Measurements from ENCODE around the gene PRRC2B.

The PRRC2B gene

DNA sequence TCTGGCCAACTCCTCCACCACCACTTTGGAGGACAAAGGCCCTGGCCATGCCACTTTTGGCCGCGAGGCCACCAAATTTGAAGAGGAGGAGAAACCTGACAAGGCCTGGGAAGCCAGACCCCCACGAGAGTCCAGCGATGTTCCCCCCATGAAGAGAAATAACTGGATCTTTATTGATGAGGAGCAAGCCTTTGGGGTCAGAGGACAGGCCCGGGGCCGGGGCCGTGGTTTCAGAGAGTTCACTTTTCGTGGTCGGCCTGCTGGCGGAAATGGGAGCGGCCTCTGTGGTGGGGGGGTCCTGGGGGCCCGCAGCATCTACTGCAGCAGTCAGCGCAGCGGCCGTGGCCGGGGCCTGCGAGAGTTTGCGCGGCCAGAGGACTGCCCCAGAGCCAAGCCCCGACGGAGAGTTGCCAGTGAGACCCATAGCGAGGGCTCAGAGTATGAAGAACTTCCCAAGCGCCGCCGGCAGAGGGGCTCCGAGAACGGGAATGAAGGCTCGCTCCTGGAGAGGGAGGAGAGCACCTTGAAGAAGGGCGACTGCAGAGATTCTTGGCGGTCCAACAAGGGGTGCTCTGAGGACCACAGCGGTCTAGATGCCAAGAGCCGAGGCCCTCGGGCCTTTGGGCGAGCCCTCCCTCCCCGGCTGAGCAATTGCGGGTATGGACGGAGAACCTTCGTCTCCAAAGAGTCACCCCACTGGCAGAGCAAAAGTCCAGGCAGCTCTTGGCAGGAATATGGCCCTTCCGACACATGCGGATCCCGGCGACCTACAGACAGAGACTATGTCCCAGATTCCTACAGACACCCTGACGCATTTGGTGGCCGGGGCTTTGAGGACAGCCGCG is 81.4 kb downstream of the PRRC2B start:
- no peak overlapping the region for H3K27ac ChIP-seq
- TF ChIP-seq, protein P1, sequence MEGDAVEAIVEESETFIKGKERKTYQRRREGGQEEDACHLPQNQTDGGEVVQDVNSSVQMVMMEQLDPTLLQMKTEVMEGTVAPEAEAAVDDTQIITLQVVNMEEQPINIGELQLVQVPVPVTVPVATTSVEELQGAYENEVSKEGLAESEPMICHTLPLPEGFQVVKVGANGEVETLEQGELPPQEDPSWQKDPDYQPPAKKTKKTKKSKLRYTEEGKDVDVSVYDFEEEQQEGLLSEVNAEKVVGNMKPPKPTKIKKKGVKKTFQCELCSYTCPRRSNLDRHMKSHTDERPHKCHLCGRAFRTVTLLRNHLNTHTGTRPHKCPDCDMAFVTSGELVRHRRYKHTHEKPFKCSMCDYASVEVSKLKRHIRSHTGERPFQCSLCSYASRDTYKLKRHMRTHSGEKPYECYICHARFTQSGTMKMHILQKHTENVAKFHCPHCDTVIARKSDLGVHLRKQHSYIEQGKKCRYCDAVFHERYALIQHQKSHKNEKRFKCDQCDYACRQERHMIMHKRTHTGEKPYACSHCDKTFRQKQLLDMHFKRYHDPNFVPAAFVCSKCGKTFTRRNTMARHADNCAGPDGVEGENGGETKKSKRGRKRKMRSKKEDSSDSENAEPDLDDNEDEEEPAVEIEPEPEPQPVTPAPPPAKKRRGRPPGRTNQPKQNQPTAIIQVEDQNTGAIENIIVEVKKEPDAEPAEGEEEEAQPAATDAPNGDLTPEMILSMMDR (conservative IDR thresholded peaks at IDR 0.05), result no peak

GRCh38 chr9:131475956-131476776 is 82.3 kb downstream of the PRRC2B start:
- H3K27ac ChIP-seq, result peak overlapping the region; percentile 63
- TF ChIP-seq, protein P1 (conservative IDR thresholded peaks at IDR 0.05), result peak; percentile 65

GRCh38 chr9:131476777-131477345 is 83.0 kb downstream of the PRRC2B start:
- TF ChIP-seq, protein P1 (conservative IDR thresholded peaks at IDR 0.05), result no peak
- H3K27ac ChIP-seq, result peak overlapping the region; percentile 63

DNA sequence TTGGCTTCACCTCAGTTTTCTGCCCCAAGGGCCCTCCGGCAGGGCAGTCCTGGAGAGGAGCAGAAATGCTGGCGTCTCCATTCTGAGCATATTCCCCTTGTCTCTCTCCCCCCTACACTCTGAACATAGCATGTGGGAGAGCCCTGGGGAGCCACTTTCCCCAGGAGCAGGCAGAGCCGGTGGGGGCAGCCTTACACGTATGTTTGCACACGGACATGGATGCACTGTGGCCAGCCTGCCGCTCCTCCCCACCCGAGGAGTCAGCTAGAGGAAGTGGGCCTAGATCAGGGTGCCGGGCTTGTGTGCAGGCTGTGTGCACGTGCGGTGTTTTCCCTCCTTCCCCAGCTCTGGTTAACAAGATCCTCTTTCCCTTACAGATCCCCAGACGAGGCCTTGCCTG is 83.5 kb downstream of the PRRC2B start:
- H3K27ac ChIP-seq, result peak overlapping the region; percentile 63

DNA sequence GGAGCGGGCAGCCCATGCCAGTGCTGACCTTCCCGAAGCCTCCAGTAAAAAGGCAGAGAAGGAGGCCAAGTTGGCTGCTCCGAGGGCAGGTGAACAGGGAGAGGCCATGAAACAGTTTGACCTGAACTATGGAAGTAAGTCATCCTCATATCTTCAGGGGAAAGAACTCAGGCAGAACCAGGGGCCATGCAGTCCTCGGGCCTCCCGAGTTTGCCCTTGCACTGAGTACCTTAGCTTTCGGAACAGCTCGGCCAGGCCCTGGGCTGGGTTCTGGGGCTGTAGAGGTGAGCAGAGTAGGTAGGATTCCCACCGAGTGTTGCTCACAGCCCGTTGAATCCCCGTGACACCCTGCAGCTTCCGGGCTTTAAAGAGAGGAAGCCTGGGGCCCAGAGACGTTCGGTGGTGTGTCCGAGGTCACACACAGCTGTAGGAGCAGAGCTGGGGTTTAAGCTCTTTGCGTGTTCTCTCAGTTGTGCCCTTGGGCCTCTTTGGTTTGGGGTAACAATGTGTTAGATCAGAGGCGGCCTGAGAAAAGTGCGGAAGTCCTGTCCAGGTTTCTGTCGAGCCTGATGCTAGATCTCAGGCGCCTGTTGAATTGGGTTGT is 84.0 kb downstream of the PRRC2B start:
- TF ChIP-seq, protein P1 (conservative IDR thresholded peaks at IDR 0.05), result no peak
- H3K27ac ChIP-seq, result peak overlapping the region; percentile 63

More for the DNA sequence above, 83.5 kb downstream of the PRRC2B start:
- TF ChIP-seq, protein P1 (conservative IDR thresholded peaks at IDR 0.05), result no peak

- TF ChIP-seq, protein P1 (conservative IDR thresholded peaks at IDR 0.05), result peak; percentile 82
These were observed 84.6 kb downstream of the PRRC2B start for GRCh38 chr9:131478421-131478868.

More at GRCh38 chr9:131478421-131478868, 84.6 kb downstream of the PRRC2B start:
- peak overlapping the region; percentile 63; the same call in 1 of the 2 replicates for H3K27ac ChIP-seq
